PC-9 (cell line): Measurements from ENCODE around the gene BRIP1.

Experiments
- CTCF ChIP-seq: fragments of 200-600 bp; sonication (generic); conservative IDR thresholded peaks from 2 replicates; pipeline ENCODE4 v1.6.1; 2017; ENCODE audit warnings: mixed run types, antibody characterized with exemption, mild to moderate bottlenecking, moderate library complexity
- EZH2 ChIP-seq: fragments of 200-600 bp; sonication (generic); IDR thresholded peaks from 2 replicates; pipeline ENCODE4 v1.8.0; 2017; ENCODE audit warnings: antibody characterized with exemption, low read depth

- no peak for TF ChIP-seq CTCF
- TF ChIP-seq EZH2: no peak
Measured at GRCh38 chr17:61736438-61736837, 126.9 kb downstream of the BRIP1 start.
